Ovary (tissue), 9 donors: Measurements from ENCODE around the gene PLVAP. TPM values are rescaled to one million over a fixed set of nuclear protein-coding genes. Genes with fewer than 3 reads are reported as not detected.

Source experiments
- DNase-seq, 5 donors: peaks; one replicate each; pipeline ENCODE4 v3.0.0-alpha.2; 2019 to 2020
- H3K27ac ChIP-seq, 2 donors: fragments of 200-600 bp; one replicate each; pipeline versions ENCODE4 v1.5.1 to v1.8.0; 2019 to 2022
- H3K27me3 ChIP-seq: fragments of 200-600 bp; one replicate; pipeline ENCODE4 v1.8.0; 2022
- H3K36me3 ChIP-seq: fragments of 200-600 bp; sonication (generic); one replicate; pipeline ENCODE4 v1.5.1; 2019
- H3K4me1 ChIP-seq: one replicate; pipeline ENCODE4 v1.8.1; 2013; ENCODE audit warnings: mild to moderate bottlenecking, moderate library complexity; ENCODE audit not compliant: insufficient read depth
- H3K4me3 ChIP-seq: fragments of 200-600 bp; sonication (generic); one replicate; pipeline ENCODE4 v1.5.1; 2017
- H3K9me3 ChIP-seq, 2 donors: fragments of 200-600 bp in 1 of 2; sonication (generic) in 1 of 2; one replicate each; pipeline versions ENCODE4 v1.5.1 to v1.8.1; 2013 to 2019; ENCODE audit warnings: mild to moderate bottlenecking in 1 of 2, moderate library complexity in 1 of 2
- EP300 ChIP-seq: sonication (generic); formaldehyde crosslinking; IDR thresholded peaks from one replicate; pipeline ENCODE4 v1.6.1; 2017; ENCODE audit warnings: antibody characterized with exemption
- POLR2A ChIP-seq: fragments of 450-650 bp; IDR thresholded peaks from one replicate; pipeline ENCODE4 v1.6.1; 2017; ENCODE audit warnings: antibody characterized with exemption, mild to moderate bottlenecking, moderate library complexity
- WGBS, 3 donors: extraction: QIAGEN DNeasy Blood & Tissue Kit in 1 of 3; methylation state at CpG; one replicate each; pipeline versions ENCODE4 v1.1.5 to v1.1.7; 2013 to 2017; 5-methylcytosine and 5-hydroxymethylcytosine counted together
- intact Hi-C, 4 donors: fragments of 100-400 bp; cut with DNase I; formaldehyde crosslinking; loops; one replicate each; pipeline versions ENCODE4 v1.11.0 to v1.15.1; 2022 to 2023
- polyA plus RNA-seq, 2 donors: library from polyadenylated mRNA; stranded (reverse); fragments of 200-250 nt in 1 of 2; fragments of 350-450 nt in 1 of 2; fragmentation: Illumina TruSeq in 1 of 2; extraction: RNeasy Lipid Tissue Mini Kit (QIAGEN cat#74804) in 1 of 2; gene quantifications; one replicate each; pipeline ENCODE4 v1.2.3, GENCODE V29; 2013 to 2014
- total RNA-seq, 7 donors: library from RNA; depleted of rRNA in 2 of 7; stranded (reverse); fragments of >200 nt in 2 of 7; fragmentation: NEBNext Ultra II Directional in 3 of 7; extraction: Animal tissue kit (Norgen Biotek cat#: 25700) in 3 of 7; gene quantifications; one replicate each; pipeline versions ENCODE4 v1.1.0 to v1.2.4, GENCODE V29; 2016 to 2023
- TF ChIP-seq, protein P1 (sequence below), 3 donors: fragments of 450-650 bp in 2 of 3; fragments of 200-600 bp in 1 of 3; IDR thresholded peaks; one replicate each; pipeline versions ENCODE4 v1.5.1 to v1.8.0; 2016 to 2022; ENCODE audit warnings: antibody characterized with exemption in 3 of 3, mild to moderate bottlenecking in 1 of 3
- donor health status: DM: no; HTN: no; CAD: no; lungs with moderate emphysema.
- donor health status: DM: no; HTN: no; CAD: no.
- donor health status: Bipolar disorder and iron deficiency.
- donor health status: DM: yes; HTN: yes; CAD: no.
- donor health status: DM: no; HTN: no; CAD: no.
- donor health status: DM: yes; HTN: yes; CAD: no.

Gene PLVAP
- total and polyA plus RNA-seq, 9 donors, result 2.0 to 22.7 (median 8.3) TPM

DNA sequence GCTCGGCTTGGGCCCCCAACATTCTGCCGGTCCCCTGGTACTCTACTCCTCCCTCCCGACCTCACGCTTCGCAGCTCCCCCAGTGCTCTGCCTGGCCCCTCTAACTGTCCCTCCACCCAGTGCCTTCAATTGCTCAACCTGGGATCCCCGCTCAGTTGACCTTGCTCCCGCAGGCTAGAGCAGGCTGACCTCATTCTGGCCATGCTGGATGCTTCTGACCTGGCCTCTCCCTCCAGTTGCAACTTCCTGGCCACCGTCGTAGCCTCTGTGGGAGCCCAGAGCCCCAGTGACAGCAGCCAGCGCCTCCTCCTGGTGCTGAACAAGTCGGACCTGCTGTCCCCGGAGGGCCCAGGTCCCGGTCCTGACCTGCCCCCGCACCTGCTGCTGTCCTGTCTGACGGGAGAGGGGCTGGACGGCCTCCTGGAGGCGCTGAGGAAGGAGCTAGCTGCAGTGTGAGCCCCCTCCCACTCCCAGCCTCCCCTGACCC is 36.2 kb downstream of the PLVAP start:
- no peak for TF ChIP-seq POLR2A
- no peak for TF ChIP-seq EP300
- TF ChIP-seq, protein P1, sequence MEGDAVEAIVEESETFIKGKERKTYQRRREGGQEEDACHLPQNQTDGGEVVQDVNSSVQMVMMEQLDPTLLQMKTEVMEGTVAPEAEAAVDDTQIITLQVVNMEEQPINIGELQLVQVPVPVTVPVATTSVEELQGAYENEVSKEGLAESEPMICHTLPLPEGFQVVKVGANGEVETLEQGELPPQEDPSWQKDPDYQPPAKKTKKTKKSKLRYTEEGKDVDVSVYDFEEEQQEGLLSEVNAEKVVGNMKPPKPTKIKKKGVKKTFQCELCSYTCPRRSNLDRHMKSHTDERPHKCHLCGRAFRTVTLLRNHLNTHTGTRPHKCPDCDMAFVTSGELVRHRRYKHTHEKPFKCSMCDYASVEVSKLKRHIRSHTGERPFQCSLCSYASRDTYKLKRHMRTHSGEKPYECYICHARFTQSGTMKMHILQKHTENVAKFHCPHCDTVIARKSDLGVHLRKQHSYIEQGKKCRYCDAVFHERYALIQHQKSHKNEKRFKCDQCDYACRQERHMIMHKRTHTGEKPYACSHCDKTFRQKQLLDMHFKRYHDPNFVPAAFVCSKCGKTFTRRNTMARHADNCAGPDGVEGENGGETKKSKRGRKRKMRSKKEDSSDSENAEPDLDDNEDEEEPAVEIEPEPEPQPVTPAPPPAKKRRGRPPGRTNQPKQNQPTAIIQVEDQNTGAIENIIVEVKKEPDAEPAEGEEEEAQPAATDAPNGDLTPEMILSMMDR (IDR thresholded peaks at IDR 0.05), result no peak
- WGBS, 3 donors, result 64 to 75% (median 67%) methylated on average over 14 to 17 of the region's 17 CpGs
- Histone ChIP-seq H3K9me3 (no peaks in the 10 kb centered on the region), H3K27me3 (no peaks in the 10 kb centered on the region), H3K4me3 (no peak overlapping the region), H3K4me1 (peaks cover 5% of the 10 kb centered on the region), H3K36me3 (no peaks in the 10 kb centered on the region), H3K27ac (no peak overlapping the region)
- no peak for DNase-seq
- intact Hi-C loops, result loop anchor here in 1 of 4 donors (10.0 kb wide), 1 partner anchor 124 kb away; the partner anchor contains the start of gene NXNL1

DNA sequence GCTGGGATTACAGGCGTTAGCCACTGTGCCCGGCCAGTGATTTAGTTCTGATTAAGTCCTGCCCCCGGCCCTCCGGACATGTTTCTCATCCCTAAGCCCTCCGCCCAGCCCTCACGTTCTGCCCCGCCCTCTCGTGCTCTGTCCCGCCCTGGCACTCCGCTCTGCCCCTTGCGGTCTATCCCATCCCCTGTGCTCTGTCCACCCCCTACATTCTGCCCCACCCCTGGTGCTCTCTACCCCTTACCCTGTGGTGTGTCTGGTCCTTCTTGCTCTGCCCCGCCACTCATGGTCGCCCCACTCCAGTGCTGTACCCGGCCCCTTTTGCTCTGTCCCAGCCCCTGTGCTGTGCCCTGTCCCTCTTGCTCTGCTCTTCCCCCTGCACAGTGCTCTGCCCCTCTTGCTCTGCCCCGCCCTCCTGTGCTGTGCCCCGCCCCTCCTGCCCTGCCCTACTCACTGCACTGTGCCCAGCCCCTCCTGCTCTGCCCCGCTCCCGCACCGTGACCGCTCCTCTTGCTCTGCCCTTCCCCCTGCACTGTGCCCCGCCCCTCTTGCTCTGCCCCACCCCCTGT is 36.8 kb downstream of the PLVAP start:
- H3K4me1 ChIP-seq, result peaks cover 5% of the 10 kb centered on the region
- no peaks in the 10 kb centered on the region for H3K36me3 ChIP-seq
- no peak overlapping the region for H3K4me3 ChIP-seq
- no peak overlapping the region for H3K27ac ChIP-seq
- intact Hi-C loops, result loop anchor here in 1 of 4 donors (10.0 kb wide), 1 partner anchor 124 kb away; the partner anchor contains the start of gene NXNL1
- no peaks in the 10 kb centered on the region for H3K9me3 ChIP-seq
- WGBS, 3 donors, result 72 to 77% (median 73%) methylated on average over 20 to 21 of the region's 21 CpGs
- no peaks in the 10 kb centered on the region for H3K27me3 ChIP-seq
- DNase-seq, result no peak
- TF ChIP-seq POLR2A (no peak), EP300 (no peak)

DNA sequence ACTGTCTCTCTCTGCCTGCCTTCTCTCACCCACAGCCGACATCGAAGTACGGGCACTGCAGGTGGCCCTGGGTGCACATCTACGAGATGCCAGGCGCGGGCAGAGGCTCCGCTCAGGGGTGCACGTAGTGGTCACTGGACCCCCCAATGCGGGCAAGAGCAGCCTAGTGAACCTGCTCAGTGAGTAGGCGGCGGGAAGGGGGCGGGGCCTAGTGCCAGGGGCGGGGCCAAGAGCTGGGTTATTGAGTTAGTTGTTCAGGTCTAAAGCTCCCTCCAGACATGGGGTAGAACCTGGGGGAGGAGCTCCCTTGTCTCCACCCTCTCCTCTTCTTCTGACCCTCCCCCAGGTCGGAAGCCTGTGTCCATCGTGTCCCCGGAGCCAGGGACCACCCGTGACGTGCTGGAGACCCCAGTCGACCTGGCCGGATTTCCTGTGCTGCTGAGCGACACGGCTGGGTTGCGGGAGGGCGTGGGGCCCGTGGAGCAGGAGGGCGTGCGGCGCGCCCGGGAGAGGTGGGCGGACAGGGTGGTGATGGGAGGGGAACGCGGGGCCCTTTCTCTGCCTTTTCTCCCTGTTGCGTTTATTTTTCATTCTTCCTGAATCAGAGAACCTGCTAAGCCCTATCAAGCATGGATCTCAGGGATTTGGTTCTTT is 37.9 kb downstream of the PLVAP start:
- Histone ChIP-seq H3K9me3 (no peaks in the 10 kb centered on the region), H3K27me3 (no peaks in the 10 kb centered on the region), H3K4me1 (peaks cover 8% of the 10 kb centered on the region), H3K4me3 (no peak overlapping the region), H3K27ac (no peak overlapping the region), H3K36me3 (no peaks in the 10 kb centered on the region)
- TF ChIP-seq, protein P1 (IDR thresholded peaks at IDR 0.05), result no peak
- TF ChIP-seq POLR2A (no peak), EP300 (no peak)
- peak in 2 of 5 donors; percentile 58 to 62 for DNase-seq
- WGBS, 3 donors, result 85 to 90% (median 86%) methylated on average over 34 of the region's 34 CpGs
- intact Hi-C loops, result no loop called here

DNA sequence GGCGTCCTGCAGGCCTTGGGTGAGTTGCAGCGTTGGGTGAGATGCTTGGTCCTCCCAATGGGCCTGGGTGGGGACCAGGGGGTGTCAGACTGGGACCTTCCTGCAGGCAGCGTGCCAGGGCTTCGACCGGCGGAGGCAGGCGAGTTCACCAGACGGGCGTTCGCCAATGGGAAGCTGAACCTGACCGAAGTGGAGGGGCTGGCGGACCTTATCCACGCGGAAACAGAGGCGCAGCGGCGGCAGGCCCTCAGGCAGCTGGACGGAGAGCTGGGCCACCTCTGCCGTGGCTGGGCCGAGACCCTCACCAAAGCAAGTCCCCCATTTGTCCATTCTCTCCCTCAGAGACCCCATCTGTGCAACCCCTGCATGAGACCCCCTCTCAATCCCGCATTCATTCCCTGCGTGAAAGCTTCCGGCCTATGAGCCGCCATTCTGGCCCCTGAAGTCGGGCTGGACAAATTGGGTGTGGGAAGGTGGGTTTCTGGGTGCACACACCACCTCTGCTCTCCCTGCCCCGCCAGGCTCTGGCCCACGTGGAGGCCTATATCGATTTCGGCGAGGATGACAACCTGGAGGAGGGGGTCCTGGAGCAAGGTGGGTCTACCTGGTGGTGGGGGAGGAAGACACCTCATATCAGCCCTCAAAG is 38.6 kb downstream of the PLVAP start:
- intact Hi-C loops, result no loop called here
- H3K4me3 ChIP-seq, result no peak overlapping the region
- 79 to 91% (median 80%) methylated on average over 30 of the region's 30 CpGs for WGBS, 3 donors
- no peaks in the 10 kb centered on the region for H3K36me3 ChIP-seq
- no peaks in the 10 kb centered on the region for H3K9me3 ChIP-seq
- no peak overlapping the region for H3K27ac ChIP-seq
- H3K4me1 ChIP-seq, result peaks cover 8% of the 10 kb centered on the region
- H3K27me3 ChIP-seq, result no peaks in the 10 kb centered on the region
- DNase-seq, result peak in 4 of 5 donors; percentile 13 to 66 (median 62)
- TF ChIP-seq EP300 (no peak), POLR2A (no peak)
- TF ChIP-seq, protein P1 (IDR thresholded peaks at IDR 0.05), result no peak
